ENCODE results near the gene ZNF274. TPM values are rescaled to one million over a fixed set of nuclear protein-coding genes. Genes with fewer than 3 reads are reported as not detected.
A peak's percentile ranks its signal among the peaks of the same experiment; 100 is the strongest.

ZNF274 gene
- total and polyA plus RNA-seq, 9 of the 15 experiments (the other 6 are each of a cell fraction or from before 2014, with no cell fraction given) = 5.2 to 37.0 (median 28.1) TPM

- TF ChIP-seq E2F6 (IDR thresholded peaks at IDR 0.05; ENCODE audit: borderline replicate concordance in 1 of 2, extremely low read depth in 1 of 2, insufficient read depth in 1 of 2, insufficient read length in 1 of 2, low read depth in 1 of 2, low read length in 1 of 2, poor library complexity in 1 of 2, severe bottlenecking in 1 of 2) (no peak), ZKSCAN1 (IDR thresholded peaks at IDR 0.05; ENCODE audit: low read depth, low read length) (0 out of 2 replicates have a peak, but pooled peaks have one; percentile 4), ZNF740 (CRISPR knock-in tag; IDR thresholded peaks at IDR 0.05) (peak; percentile 97), ZNF740 (tag; IDR thresholded peaks at IDR 0.05) (peak in 1 of 2 experiments; percentile 83; a peak in 2 of 4 replicates), MGA (IDR thresholded peaks at IDR 0.05) (no peak), CBX5 (IDR thresholded peaks at IDR 0.05; ENCODE audit: borderline replicate concordance, low read depth) (0 out of 2 replicates have a peak, but pooled peaks have one; percentile 9), ESRRA (IDR thresholded peaks at IDR 0.05; ENCODE audit: borderline replicate concordance, low read depth) (peak; percentile 49; the same call in 1 of the 2 replicates)
Measured at GRCh38 chr19:58154679-58155648, 27.9 kb upstream of the ZNF274 start (continued).
